GM12878 (cell line): ENCODE data around the gene PAIP1. TPM values are rescaled to one million over a fixed set of nuclear protein-coding genes. Genes with fewer than 3 reads are reported as not detected.

ENCODE experiments used
- ATAC-seq: fragments of 200-7000 bp; cut with Tn5 transposase; 3 replicates; pipeline ENCODE4 v1.9.1; 2020; ENCODE audit warnings: mild to moderate bottlenecking, moderate library complexity
- BruUV-seq: library from RNA; stranded (reverse); fragments of 400-500 nt; replicated peaks from 2 replicates; lab custom pipeline; 2021; lab: Mats Ljungman, UMichigan
- CTCF ChIA-PET: fragments of 300-600 bp; sonication (Branson Sonifier 250); formaldehyde crosslinking; extraction: SDS; loops from one replicate; lab custom pipeline; 2021; ENCODE audit warnings: inconsistent platforms; lab: Yijun Ruan, JAX
- POLR2A ChIA-PET: fragments of 350-600 bp; formaldehyde crosslinking; extraction: SDS; loops from one replicate; lab custom pipeline; 2021; ENCODE audit warnings: inconsistent platforms; lab: Charles Lee
- RAD21 ChIA-PET: fragments of 300-600 bp; sonication (Branson Sonifier 250); formaldehyde crosslinking; loops from one replicate; lab custom pipeline; 2023; ENCODE audit warnings: antibody characterized with exemption; ENCODE audit not compliant: unreplicated experiment; lab: Charles Lee
- SMC1A ChIA-PET: fragments of 300-600 bp; sonication (Branson Sonifier 250); formaldehyde crosslinking; loops from one replicate; lab custom pipeline; 2023; ENCODE audit not compliant: unreplicated experiment, uncharacterized antibody; lab: Charles Lee
- DNase-seq: peaks from one replicate; pipeline ENCODE4 v3.0.0-alpha.2; 2011; ENCODE audit warnings: low read depth, low spot score
- FAIRE-seq: peaks from 3 replicates; lab custom pipeline; 2011; peaks lifted over from hg19 to GRCh38; lab: Jason Lieb, UNC
- H2AFZ ChIP-seq: 2 replicates; pipeline ENCODE4 v1.6.0; 2011; ENCODE audit warnings: low read depth, low read length, control low read depth; ENCODE audit not compliant: control insufficient read depth
- H3K27ac ChIP-seq: 2 replicates; pipeline ENCODE4 v1.5.1; 2011; ENCODE audit warnings: control low read depth; ENCODE audit not compliant: control insufficient read depth, insufficient read depth
- H3K27me3 ChIP-seq, 2 experiments: replicated peaks in 1 of 2; 2 replicates each; pipeline versions ENCODE4 v1.6.0 to v1.6.1; 2011; ENCODE audit warnings: low read length in 1 of 2; ENCODE audit not compliant: control insufficient read depth in 2 of 2, insufficient read depth in 2 of 2
- H3K36me3 ChIP-seq, 2 experiments: 2 replicates each; pipeline ENCODE4 v1.5.1; 2011; ENCODE audit warnings: low read length in 1 of 2; ENCODE audit not compliant: control insufficient read depth in 2 of 2, insufficient read depth in 2 of 2
- H3K4me1 ChIP-seq: 2 replicates; pipeline ENCODE4 v1.6.1; 2011; ENCODE audit warnings: mild to moderate bottlenecking, low read length, moderate library complexity, mixed read lengths; ENCODE audit not compliant: control insufficient read depth, insufficient read depth
- H3K4me2 ChIP-seq: 2 replicates; pipeline ENCODE4 v1.6.0; 2011; ENCODE audit warnings: control low read depth; ENCODE audit not compliant: control insufficient read depth, insufficient read depth
- H3K4me3 ChIP-seq: fragments of 200-600 bp; sonication (generic); 2 replicates; pipeline ENCODE4 v1.5.1; 2016
- H3K79me2 ChIP-seq: 2 replicates; pipeline ENCODE4 v1.6.0; 2011; ENCODE audit warnings: low read length; ENCODE audit not compliant: control insufficient read depth, insufficient read depth
- H3K9ac ChIP-seq: 2 replicates; pipeline ENCODE4 v1.8.0; 2011; ENCODE audit warnings: low read length, control low read depth, mixed read lengths; ENCODE audit not compliant: control insufficient read depth, insufficient read depth
- H3K9me3 ChIP-seq: replicated peaks from 3 replicates; pipeline ENCODE4 v1.5.1; 2011; ENCODE audit warnings: mild to moderate bottlenecking, low read length; ENCODE audit not compliant: control insufficient read depth, insufficient read depth
- H4K20me1 ChIP-seq: 2 replicates; pipeline ENCODE4 v1.6.0; 2011; ENCODE audit not compliant: control insufficient read depth, insufficient read depth
- ATF7 ChIP-seq: fragments of 450-650 bp; IDR thresholded peaks from 2 replicates; pipeline ENCODE4 v1.6.1; 2016; ENCODE audit warnings: low read depth, mild to moderate bottlenecking
- BCL3 ChIP-seq: IDR thresholded peaks from 2 replicates; pipeline ENCODE4 v1.6.1; 2011; ENCODE audit warnings: borderline replicate concordance, low read depth, mild to moderate bottlenecking, moderate library complexity, low read length; ENCODE audit not compliant: insufficient read depth, poor library complexity, severe bottlenecking
- CEBPB ChIP-seq, 2 experiments: fragments of 150-350 bp in 1 of 2; IDR thresholded peaks; 2 replicates each; pipeline ENCODE4 v1.6.1; 2012 to 2014; ENCODE audit warnings: low read depth in 2 of 2, low read length in 2 of 2, borderline replicate concordance in 1 of 2, inconsistent platforms in 1 of 2
- CEBPZ ChIP-seq: fragments of 150-350 bp; IDR thresholded peaks from 2 replicates; pipeline ENCODE4 v1.6.1; 2016; ENCODE audit warnings: low read depth, low read length
- ETV6 ChIP-seq, 2 experiments: fragments of 450-650 bp in 1 of 2; IDR thresholded peaks in 1 of 2; conservative IDR thresholded peaks in 1 of 2; 2 replicates each; pipeline ENCODE4 v1.6.1; 2014; ENCODE audit warnings: antibody characterized with exemption in 1 of 2, borderline replicate concordance in 1 of 2, low read depth in 1 of 2, mild to moderate bottlenecking in 1 of 2, moderate library complexity in 1 of 2
- NFYB ChIP-seq: IDR thresholded peaks from 2 replicates; pipeline ENCODE4 v1.6.1; 2011; ENCODE audit warnings: low read depth, mild to moderate bottlenecking, low read length, improper control_type of control experiment, moderate library complexity; ENCODE audit not compliant: insufficient read depth
- PAX5 ChIP-seq: IDR thresholded peaks from 2 replicates; pipeline ENCODE4 v1.6.1; 2011; ENCODE audit warnings: low read depth, low read length, borderline replicate concordance
- PAX8 ChIP-seq: fragments of 450-650 bp; IDR thresholded peaks from 2 replicates; pipeline ENCODE4 v1.6.1; 2017; ENCODE audit warnings: mild to moderate bottlenecking, moderate library complexity
- POLR2AphosphoS2 ChIP-seq: IDR thresholded peaks from 2 replicates; pipeline ENCODE4 v1.6.1; 2011; ENCODE audit warnings: low read depth, mild to moderate bottlenecking, low read length, improper control_type of control experiment, moderate library complexity
- RFX5 ChIP-seq: IDR thresholded peaks from 2 replicates; pipeline ENCODE4 v1.6.1; 2011; ENCODE audit warnings: low read depth, low read length, improper control_type of control experiment
- SIX5 ChIP-seq: IDR thresholded peaks from 2 replicates; pipeline ENCODE4 v1.6.1; 2011; ENCODE audit warnings: mild to moderate bottlenecking, low read depth, low read length, moderate library complexity; ENCODE audit not compliant: severe bottlenecking
- SPI1 ChIP-seq: IDR thresholded peaks from 2 replicates; pipeline ENCODE4 v1.6.1; 2011; ENCODE audit warnings: low read depth, mild to moderate bottlenecking, low read length, moderate library complexity, borderline replicate concordance; ENCODE audit not compliant: insufficient read depth
- SREBF1 ChIP-seq: IDR thresholded peaks from 2 replicates; pipeline ENCODE4 v1.6.1; 2012; ENCODE audit warnings: mild to moderate bottlenecking, low read length
- TCF7 ChIP-seq: IDR thresholded peaks from 2 replicates; pipeline ENCODE4 v1.6.1; 2014; ENCODE audit warnings: antibody characterized with exemption, borderline replicate concordance
- ZNF217 ChIP-seq: fragments of 450-650 bp; IDR thresholded peaks from 2 replicates; pipeline ENCODE4 v1.6.1; 2017; ENCODE audit warnings: antibody characterized with exemption, mild to moderate bottlenecking
- ZNF274 ChIP-seq: IDR thresholded peaks from one replicate; pipeline ENCODE4 v1.8.0; 2011; ENCODE audit not compliant: insufficient read length, insufficient read depth
- WGBS: methylation state at CpG from one replicate; pipeline ENCODE4 v1.1.6; 2016; ENCODE audit warnings: low lambda C conversion rate; ENCODE audit not compliant: insufficient replicate concordance, insufficient coverage; ENCODE audit errors: missing lambda C conversion rate; 5-methylcytosine and 5-hydroxymethylcytosine counted together
- in situ Hi-C: fragments of 300-500 bp; cut with MboI; formaldehyde crosslinking; loops from 9 replicates; pipeline ENCODE4 v1.14.3; 2018; ENCODE audit warnings: mixed read lengths
- intact Hi-C: fragments of 100-400 bp; cut with micrococcal nuclease; formaldehyde crosslinking; loops from one replicate; pipeline ENCODE4 v1.14.2; 2022; ENCODE audit not compliant: unreplicated experiment
- polyA plus RNA-seq, 11 experiments: library from polyadenylated mRNA; depleted of rRNA in 4 of 11; unstranded in 6 of 11; stranded (reverse) in 5 of 11; fragments of >200 nt; fragmentation: Nextera tagmentation in 4 of 11; fragmentation: Illumina TruSeq in 1 of 11; extraction: Ambion mirVana in 4 of 11; extraction: Trizol in 1 of 11; gene quantifications; 1 replicate in 1 of 11; 2 replicates in 10 of 11; pipeline versions ENCODE4 v1.2.1 to v1.2.3, GENCODE V29; 2011 to 2016; ENCODE audit warnings: inconsistent platforms in 2 of 11, missing spikeins in 2 of 11, low read depth in 1 of 11
- total RNA-seq, 4 experiments: library from RNA; depleted of rRNA in 3 of 4; stranded (reverse); fragments of >200 nt in 3 of 4; fragmentation: Illumina TruSeq in 1 of 4; extraction: Trizol in 1 of 4; gene quantifications; 2 replicates each; pipeline versions ENCODE4 v1.2.1 to v1.2.3, GENCODE V29; 2013 to 2021

The PAIP1 gene
- total and polyA plus RNA-seq, 10 of the 15 experiments (the other 5 are each of a cell fraction or from before 2014, with no cell fraction given) = 37.4 to 90.9 (median 57.0) TPM

GRCh38 chr5:43604699-43605098 lies 47.8 kb upstream of the PAIP1 start:
- no TSS peak for BruUV-seq
- no peak for DNase-seq
- no peak overlapping the region for H2AFZ ChIP-seq
- ChIA-PET CTCF (interaction anchor here (0.8 to 6.2 kb wide), 4 partner anchors 8 to 120 kb away, joined by 3 to 37 read pairs (median 23); partner anchors contain the start of gene TMEM267), POLR2A (interaction anchor here (1.2 kb wide), 1 partner anchor 121 kb away, joined by 4 read pairs; the partner anchor contains the start of gene TMEM267), SMC1A (interaction anchor here (2.4 kb wide), 1 partner anchor 120 kb away, joined by 9 read pairs; the partner anchor contains the start of gene TMEM267), RAD21 (interaction anchor here (1.2 kb wide), 2 partner anchors 50 to 497 kb away, joined by 3 read pairs; no protein-coding TSS in a partner anchor)
- peaks cover 54% of the 10 kb centered on the region for H3K79me2 ChIP-seq
- H3K4me1 ChIP-seq = peaks cover 4% of the 10 kb centered on the region; the same call in 1 of the 2 replicates
- TF ChIP-seq PAX8 (no peak), RFX5 (no peak), ETV6 (conservative IDR thresholded peaks at IDR 0.05 in 1 of 2, IDR thresholded peaks at IDR 0.05 in 1 of 2; ENCODE audit: borderline replicate concordance in 1 of 2, low read depth in 1 of 2) (no peak), TCF7 (no peak), SREBF1 (no peak), BCL3 (no peak), POLR2AphosphoS2 (no peak), SPI1 (no peak), PAX5 (no peak), NFYB (no peak), CEBPZ (no peak), ZNF274 (no peak), CEBPB (IDR thresholded peaks at IDR 0.05; ENCODE audit: borderline replicate concordance in 1 of 2, low read depth in 2 of 2, low read length in 2 of 2) (no peak), ATF7 (no peak), ZNF217 (no peak), SIX5 (no peak)
- in situ Hi-C loops = loop anchor here (25.0 kb wide), 1 partner anchor 1692 kb away; the partner anchor contains the start of gene RIMOC1
- no peak for FAIRE-seq
- 0 out of 4 replicates have a peak, but pooled peaks cover 0 to 3% of the 10 kb centered on the region in 2 experiments for H3K36me3 ChIP-seq
- peaks cover 2% of the 10 kb centered on the region for H3K9me3 ChIP-seq
- no peak for ATAC-seq
- H3K27ac ChIP-seq = no peak overlapping the region
- peak overlapping the region; percentile 93 for H3K4me3 ChIP-seq
- WGBS = 93% methylated on average over 4 of the region's 4 CpGs
- peak overlapping the region; percentile 68 for H3K4me2 ChIP-seq
- no peaks in the 10 kb centered on the region for H3K27me3 ChIP-seq
- no peaks in the 10 kb centered on the region for H4K20me1 ChIP-seq
- H3K9ac ChIP-seq = no peak overlapping the region; the same call in 1 of the 2 replicates
- intact Hi-C loops = loop anchor here (5.0 to 10.0 kb wide), 4 partner anchors 120 to 1680 kb away; partner anchors contain the start of genes FBXO4, HMGCS1 and TMEM267
